Right lobe of liver (tissue), 6 donors: ENCODE measurements around the gene UBE2V1. TPM values are rescaled to one million over a fixed set of nuclear protein-coding genes. Genes with fewer than 3 reads are reported as not detected.
A peak's percentile ranks its signal among the peaks of the same experiment; 100 is the strongest.
"Not testable (repeated sequence)": the region's sequence is repeated elsewhere in the genome, so short reads cannot be mapped to it uniquely, and the experiment has no call there.

Source experiments
- ATAC-seq, 4 donors: fragments of 200-7000 bp; cut with Tn5 transposase; one replicate each; pipeline ENCODE4 v1.9.1; 2020; ENCODE audit warnings: mild to moderate bottlenecking in 4 of 4, moderate library complexity in 4 of 4
- DNase-seq, 3 donors: peaks; one replicate each; pipeline ENCODE4 v3.0.0-alpha.2; 2020
- H3K27ac ChIP-seq, 3 donors: fragments of 200-600 bp; one replicate each; pipeline ENCODE4 v1.8.0; 2022
- H3K27me3 ChIP-seq, 2 donors: fragments of 200-600 bp; one replicate each; pipeline ENCODE4 v1.8.0; 2022
- H3K36me3 ChIP-seq, 4 donors: fragments of 200-600 bp; sonication (generic) in 1 of 4; one replicate each; pipeline versions ENCODE4 v1.5.1 to v1.8.0; 2017 to 2022; ENCODE audit warnings: control low read depth in 1 of 4
- H3K4me1 ChIP-seq, 4 donors: fragments of 200-600 bp; sonication (generic) in 1 of 4; one replicate each; pipeline versions ENCODE4 v1.5.1 to v1.8.0; 2017 to 2022; ENCODE audit warnings: control low read depth in 1 of 4
- H3K4me3 ChIP-seq, 3 donors: fragments of 200-600 bp; one replicate each; pipeline ENCODE4 v1.8.0; 2022
- H3K9me3 ChIP-seq, 4 donors: fragments of 200-600 bp; sonication (generic) in 1 of 4; one replicate each; pipeline versions ENCODE4 v1.5.1 to v1.8.0; 2017 to 2022; ENCODE audit warnings: control low read depth in 1 of 4
- POLR2A ChIP-seq: fragments of 450-650 bp; IDR thresholded peaks from one replicate; pipeline ENCODE4 v1.6.1; 2017; ENCODE audit warnings: antibody characterized with exemption, mild to moderate bottlenecking
- WGBS: methylation state at CpG from one replicate; pipeline ENCODE4 v1.1.6; 2018; ENCODE audit warnings: low coverage, low lambda C conversion rate; ENCODE audit not compliant: insufficient coverage; ENCODE audit errors: missing lambda C conversion rate; 5-methylcytosine and 5-hydroxymethylcytosine counted together
- intact Hi-C, 2 donors: fragments of 100-400 bp; cut with DNase I; formaldehyde crosslinking; loops; one replicate each; pipeline versions ENCODE4 v1.11.2 to v1.14.1; 2022
- total RNA-seq, 6 experiments: library from RNA; depleted of rRNA in 2 of 6; stranded (reverse); fragments of >200 nt in 2 of 6; fragmentation: NEBNext Ultra II Directional in 3 of 6; extraction: Animal tissue kit (Norgen Biotek cat#: 25700) in 3 of 6; gene quantifications; one replicate each; pipeline versions ENCODE4 v1.1.0 to v1.2.4, GENCODE V29; 2016 to 2023
- TF ChIP-seq, protein P1 (sequence below), 4 donors: fragments of 200-600 bp in 3 of 4; fragments of 450-650 bp in 1 of 4; IDR thresholded peaks; one replicate each; pipeline versions ENCODE4 v1.5.1 to v1.8.0; 2016 to 2022; ENCODE audit warnings: antibody characterized with exemption in 4 of 4, mild to moderate bottlenecking in 2 of 4
- donor health status: DM: no; HTN: yes; CAD: no.
- donor health status: DM: no; HTN: no; CAD: no.
- donor health status: DM: no; HTN: no; CAD: no.
- donor health status: DM: no; HTN: yes; CAD: no.
- donor health status: DM: no; HTN: yes; CAD: no.

The UBE2V1 gene
- total RNA-seq, 6 experiments from 2014 or later, result 38.2 to 49.4 (median 44.3) TPM

DNA sequence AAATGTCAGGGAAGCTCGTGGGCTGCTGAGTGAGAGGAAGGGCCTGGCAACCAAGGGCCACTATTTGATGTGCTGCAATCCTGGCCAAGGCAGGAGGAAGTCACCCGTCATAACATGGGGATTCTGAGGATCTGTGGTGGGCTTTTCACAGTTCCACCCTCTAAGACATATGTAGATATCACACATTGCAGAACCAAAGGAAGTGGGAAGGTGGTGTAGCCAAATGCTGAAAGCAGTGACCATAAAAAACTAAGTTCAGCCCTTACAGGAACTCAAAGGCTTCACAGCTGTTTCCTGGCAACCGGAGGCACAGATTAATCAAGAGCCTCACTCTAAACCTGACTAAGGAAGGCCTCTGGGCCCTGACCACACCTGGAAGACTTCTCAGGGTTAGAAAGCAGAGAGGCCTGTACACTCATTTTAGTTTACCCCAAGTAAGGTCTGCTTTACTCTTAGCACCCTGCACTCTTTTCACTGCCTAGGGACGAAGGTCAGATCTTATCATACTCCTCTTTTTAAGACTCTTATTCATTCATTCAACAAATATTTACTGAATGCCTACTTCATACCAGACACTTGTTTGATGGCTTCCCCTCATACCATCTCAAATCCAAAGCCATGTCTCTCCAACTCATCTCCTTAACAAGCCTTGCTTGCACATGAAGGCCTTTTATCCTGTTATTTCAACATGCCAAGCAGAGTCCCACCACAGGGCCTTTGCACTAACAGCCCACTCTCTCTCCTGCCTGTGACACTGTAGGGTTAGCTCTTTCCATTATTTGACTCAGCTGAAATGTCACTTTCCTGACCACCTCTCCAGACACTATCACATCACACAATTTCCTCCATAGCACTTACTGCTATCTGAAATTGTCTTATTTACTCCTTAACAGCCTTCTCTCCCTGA, 2.6 kb downstream of the UBE2V1 start:
- intact Hi-C loops, result no loop called here
- no peak for DNase-seq
- Histone ChIP-seq H3K4me3 (no peak overlapping the region), H3K4me1 (peaks cover 0 to 42% (median 22%) of the 10 kb centered on the region in 4 donors), H3K27ac (no peak overlapping the region), H3K9me3 (no peaks in the 10 kb centered on the region), H3K27me3 (no peaks in the 10 kb centered on the region), H3K36me3 (no peaks in the 10 kb centered on the region)
- TF ChIP-seq, protein P1, sequence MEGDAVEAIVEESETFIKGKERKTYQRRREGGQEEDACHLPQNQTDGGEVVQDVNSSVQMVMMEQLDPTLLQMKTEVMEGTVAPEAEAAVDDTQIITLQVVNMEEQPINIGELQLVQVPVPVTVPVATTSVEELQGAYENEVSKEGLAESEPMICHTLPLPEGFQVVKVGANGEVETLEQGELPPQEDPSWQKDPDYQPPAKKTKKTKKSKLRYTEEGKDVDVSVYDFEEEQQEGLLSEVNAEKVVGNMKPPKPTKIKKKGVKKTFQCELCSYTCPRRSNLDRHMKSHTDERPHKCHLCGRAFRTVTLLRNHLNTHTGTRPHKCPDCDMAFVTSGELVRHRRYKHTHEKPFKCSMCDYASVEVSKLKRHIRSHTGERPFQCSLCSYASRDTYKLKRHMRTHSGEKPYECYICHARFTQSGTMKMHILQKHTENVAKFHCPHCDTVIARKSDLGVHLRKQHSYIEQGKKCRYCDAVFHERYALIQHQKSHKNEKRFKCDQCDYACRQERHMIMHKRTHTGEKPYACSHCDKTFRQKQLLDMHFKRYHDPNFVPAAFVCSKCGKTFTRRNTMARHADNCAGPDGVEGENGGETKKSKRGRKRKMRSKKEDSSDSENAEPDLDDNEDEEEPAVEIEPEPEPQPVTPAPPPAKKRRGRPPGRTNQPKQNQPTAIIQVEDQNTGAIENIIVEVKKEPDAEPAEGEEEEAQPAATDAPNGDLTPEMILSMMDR (IDR thresholded peaks at IDR 0.05), result no peak
- no peak for TF ChIP-seq POLR2A
- 26% methylated on average over 4 of the region's 4 CpGs for WGBS
- peak in 3 of 4 donors; percentile 2 to 4 (median 3) for ATAC-seq

DNA sequence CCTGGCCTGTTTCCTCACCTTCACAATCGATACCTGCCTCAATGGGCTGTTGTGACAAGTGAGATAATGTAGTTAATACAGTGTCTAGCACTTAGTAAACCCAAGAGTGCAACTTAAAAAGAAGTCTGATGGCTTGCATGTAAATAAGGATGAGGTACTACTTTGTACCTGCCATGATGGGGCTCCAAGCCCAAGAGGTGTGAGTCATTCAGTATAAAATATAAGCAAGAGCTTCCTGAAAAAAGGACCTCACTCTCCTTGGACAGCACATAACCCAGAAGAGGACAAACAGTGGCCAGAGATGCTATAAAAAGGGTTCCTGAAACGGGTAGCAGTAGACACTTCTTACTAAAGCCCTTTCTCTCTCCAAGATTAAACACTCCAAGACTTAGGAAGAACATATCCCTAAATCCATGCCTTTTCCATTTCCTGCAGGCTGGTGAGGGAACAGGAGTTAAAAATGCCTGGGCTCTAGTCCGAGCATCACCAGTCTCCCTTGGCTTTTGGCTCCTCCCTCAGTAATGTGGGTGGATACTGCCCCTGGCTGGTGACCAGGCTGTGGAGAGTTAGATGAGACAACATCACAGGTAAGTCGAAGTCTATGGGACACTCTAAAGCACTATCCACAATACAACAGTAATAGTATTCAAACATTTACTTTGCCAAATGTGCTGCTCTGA, 4.3 kb downstream of the UBE2V1 start:
- ATAC-seq (peak in 1 of 4 donors; percentile 7), DNase-seq (no peak)
- Histone ChIP-seq H3K4me3 (no peak overlapping the region), H3K9me3 (no peaks in the 10 kb centered on the region), H3K27ac (no peak overlapping the region), H3K4me1 (peaks cover 0 to 32% (median 16%) of the 10 kb centered on the region in 4 donors), H3K36me3 (no peaks in the 10 kb centered on the region), H3K27me3 (no peaks in the 10 kb centered on the region)
- 39% methylated on average over 4 of the region's 4 CpGs for WGBS
- intact Hi-C loops, result no loop called here
- TF ChIP-seq, protein P1 (IDR thresholded peaks at IDR 0.05), result no peak
- no peak for TF ChIP-seq POLR2A

DNA sequence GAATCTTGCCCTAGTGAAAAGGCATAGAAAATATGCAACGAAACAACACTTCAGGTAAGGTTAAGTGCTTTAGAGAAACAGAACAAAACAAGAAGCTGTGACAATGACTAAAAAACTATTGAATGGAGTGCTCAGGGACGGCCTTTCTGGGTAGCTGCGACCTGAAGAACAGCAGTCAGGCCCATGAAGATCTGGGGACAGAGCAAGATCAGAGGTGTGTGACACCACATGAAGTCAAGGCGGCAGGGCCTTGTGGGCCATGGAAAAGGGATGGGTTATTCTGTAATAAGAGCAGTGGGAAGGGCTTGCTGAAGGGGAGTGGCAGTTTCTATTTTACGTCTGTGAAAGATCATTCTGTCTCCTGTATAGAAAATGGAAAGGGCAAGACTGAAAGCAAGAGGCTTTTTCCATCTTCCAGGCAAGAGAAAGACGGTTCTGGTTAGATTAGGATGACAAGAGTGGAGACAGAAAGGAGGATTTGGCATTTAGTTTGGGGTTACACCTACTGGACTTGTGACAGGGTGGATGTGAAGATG, 5.1 kb downstream of the UBE2V1 start:
- H3K4me1 ChIP-seq, result peaks cover 0 to 30% (median 15%) of the 10 kb centered on the region in 4 donors
- H3K9me3 ChIP-seq, result no peaks in the 10 kb centered on the region
- DNase-seq (no peak), ATAC-seq (no peak)
- H3K27me3 ChIP-seq, result no peaks in the 10 kb centered on the region
- H3K27ac ChIP-seq, result no peak overlapping the region
- H3K4me3 ChIP-seq, result no peak overlapping the region
- WGBS, result 66% methylated on average over 6 of the region's 6 CpGs
- no peaks in the 10 kb centered on the region for H3K36me3 ChIP-seq
- TF ChIP-seq, protein P1 (IDR thresholded peaks at IDR 0.05), result no peak
- TF ChIP-seq POLR2A, result no peak
- intact Hi-C loops, result no loop called here

DNA sequence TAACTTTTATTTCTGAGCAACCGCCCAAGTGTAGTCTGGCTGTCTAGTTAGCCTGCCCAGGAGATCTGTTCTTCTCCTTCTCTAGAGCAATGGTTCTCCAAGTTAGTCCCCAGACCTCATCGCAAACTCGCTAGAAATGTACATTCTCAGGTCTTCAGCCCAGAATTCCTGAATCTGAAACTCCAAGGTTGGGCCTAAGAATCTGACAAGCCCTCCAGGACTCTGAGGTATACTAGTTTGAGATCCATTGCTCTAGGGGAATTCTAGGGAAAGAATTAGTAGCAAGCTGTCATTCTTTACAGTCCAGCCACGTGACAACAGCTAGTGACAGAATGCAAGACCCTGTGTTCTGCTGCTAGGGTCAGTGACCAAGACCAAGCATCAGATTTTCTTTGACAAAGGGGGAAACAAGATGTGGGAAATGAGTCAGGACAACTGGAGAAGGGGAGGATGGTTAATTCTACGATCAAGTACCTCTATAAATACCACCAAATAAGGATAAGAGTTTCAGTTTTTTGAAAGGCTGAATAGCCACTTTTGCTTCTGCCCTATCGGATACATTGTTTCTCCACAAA, 5.8 kb downstream of the UBE2V1 start:
- WGBS, result 75% methylated on average over 5 of the region's 6 CpGs
- intact Hi-C loops, result no loop called here
- H3K4me3 ChIP-seq, result no peak overlapping the region
- no peaks in the 10 kb centered on the region for H3K27me3 ChIP-seq
- no peaks in the 10 kb centered on the region for H3K9me3 ChIP-seq
- no peaks in the 10 kb centered on the region for H3K36me3 ChIP-seq
- ATAC-seq (no peak), DNase-seq (no peak)
- TF ChIP-seq, protein P1 (IDR thresholded peaks at IDR 0.05), result no peak
- no peak for TF ChIP-seq POLR2A
- H3K27ac ChIP-seq, result no peak overlapping the region
- H3K4me1 ChIP-seq, result peaks cover 0 to 29% (median 14%) of the 10 kb centered on the region in 4 donors

DNA sequence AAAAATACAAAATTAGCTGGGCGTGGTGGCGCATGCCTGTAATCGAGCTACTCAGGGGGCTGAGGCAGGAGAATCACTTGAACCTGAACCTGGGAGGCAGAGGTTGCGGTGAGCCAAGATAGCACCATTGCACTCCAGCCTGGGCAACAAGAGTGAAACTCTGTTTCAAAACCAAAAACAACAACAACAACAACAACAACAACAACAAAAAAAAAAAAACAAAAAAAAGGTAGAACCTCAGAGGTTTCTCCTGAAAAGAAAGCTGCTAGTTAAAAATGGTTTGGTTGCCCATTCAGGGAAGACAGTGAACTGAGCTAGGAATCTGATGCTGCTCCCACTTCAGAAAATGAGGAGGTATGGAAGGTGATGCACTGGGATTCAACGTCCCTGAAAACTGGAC, 6.3 kb downstream of the UBE2V1 start:
- WGBS, result 53% methylated on average over 3 of the region's 5 CpGs
- not testable (repeated sequence) for ATAC-seq

DNA sequence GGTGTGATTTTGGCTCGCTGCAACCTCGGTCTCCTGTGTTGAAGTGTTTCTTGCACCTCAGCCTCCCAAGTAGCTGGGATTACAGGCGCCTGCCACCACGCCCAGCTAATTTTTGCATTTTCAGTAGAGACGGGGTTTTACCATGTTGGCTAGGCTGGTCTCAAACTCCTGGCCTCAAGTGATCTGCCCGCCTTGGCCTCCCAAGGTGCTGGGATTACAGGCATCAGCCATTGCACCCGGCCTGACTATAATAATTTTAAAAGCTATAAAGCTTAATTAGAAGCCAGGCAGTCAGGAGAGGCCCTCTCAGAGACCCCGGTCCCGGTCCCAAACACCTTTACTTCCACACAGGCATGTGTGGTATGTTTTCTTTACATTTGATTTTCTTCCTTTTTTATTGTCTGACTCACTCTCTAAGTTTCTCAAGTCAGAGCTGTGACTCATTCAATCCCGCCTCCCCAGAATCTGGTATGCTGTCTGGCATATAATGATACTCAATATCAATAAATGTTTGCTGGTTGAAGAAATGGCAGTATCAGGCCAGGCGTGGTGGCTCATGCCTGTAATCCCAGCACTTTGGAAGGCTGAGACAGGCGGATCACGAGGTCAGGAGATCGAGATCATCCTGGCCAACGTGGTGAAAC, 9.4 kb downstream of the UBE2V1 start:
- WGBS, result 88% methylated on average over 12 of the region's 15 CpGs
- H3K9me3 ChIP-seq, H3K4me3 ChIP-seq, H3K27me3 ChIP-seq, DNase-seq, intact Hi-C loops, H3K36me3 ChIP-seq, ATAC-seq, H3K27ac ChIP-seq: not testable (repeated sequence)
- H3K4me1 ChIP-seq, result peaks cover 0 to 21% (median 9%) of the 10 kb centered on the region in 4 donors

More for the DNA sequence above, 6.3 kb downstream of the UBE2V1 start:
- H3K27ac ChIP-seq, intact Hi-C loops, H3K4me3 ChIP-seq, H3K27me3 ChIP-seq, H3K9me3 ChIP-seq, H3K36me3 ChIP-seq, DNase-seq: not testable (repeated sequence)
- H3K4me1 ChIP-seq, result peaks cover 0 to 27% (median 14%) of the 10 kb centered on the region in 4 donors
